GM23338 (cell line): ENCODE measurements around the gene CLTA. TPM values are rescaled to one million over a fixed set of nuclear protein-coding genes. Genes with fewer than 3 reads are reported as not detected.
A peak's percentile ranks its signal among the peaks of the same experiment; 100 is the strongest.

ENCODE experiments used
- ATAC-seq: fragments of 200-7000 bp; cut with Tn5 transposase; 3 replicates; pipeline ENCODE4 v1.9.1; 2020
- DNase-seq: peaks from one replicate; pipeline ENCODE4 v3.0.0-alpha.2; 2015; ENCODE audit warnings: low spot score
- H2AFZ ChIP-seq: fragments of 200-600 bp; sonication (generic); 2 replicates; pipeline ENCODE4 v1.8.0; 2016; ENCODE audit warnings: antibody characterized with exemption, mild to moderate bottlenecking, moderate library complexity
- H3F3A ChIP-seq: fragments of 200-600 bp; sonication (generic); replicated peaks from 2 replicates; pipeline ENCODE4 v1.8.0; 2017; ENCODE audit warnings: antibody characterized with exemption, mixed run types, low read depth
- H3K27ac ChIP-seq: fragments of 200-600 bp; sonication (generic); 2 replicates; pipeline ENCODE4 v1.6.1; 2016; ENCODE audit warnings: low read depth
- H3K27me3 ChIP-seq: fragments of 200-600 bp; sonication (generic); 2 replicates; pipeline ENCODE4 v1.8.0; 2016; ENCODE audit warnings: mild to moderate bottlenecking, mixed run types, moderate library complexity; ENCODE audit not compliant: insufficient read depth
- H3K36me3 ChIP-seq: fragments of 200-600 bp; sonication (generic); 2 replicates; pipeline ENCODE4 v1.8.0; 2016; ENCODE audit warnings: mild to moderate bottlenecking; ENCODE audit not compliant: insufficient read depth
- H3K4me1 ChIP-seq: fragments of 200-600 bp; sonication (generic); 2 replicates; pipeline ENCODE4 v1.8.0; 2016; ENCODE audit warnings: mild to moderate bottlenecking, moderate library complexity; ENCODE audit not compliant: insufficient read depth
- H3K4me2 ChIP-seq: fragments of 200-600 bp; sonication (generic); 2 replicates; pipeline ENCODE4 v1.7.1; 2017; ENCODE audit warnings: mixed run types
- H3K4me3 ChIP-seq: fragments of 200-600 bp; sonication (generic); 2 replicates; pipeline ENCODE4 v1.6.1; 2016; ENCODE audit warnings: mixed run types
- H3K79me2 ChIP-seq: fragments of 200-600 bp; sonication (generic); replicated peaks from 2 replicates; pipeline ENCODE4 v1.8.0; 2017; ENCODE audit warnings: mild to moderate bottlenecking; ENCODE audit not compliant: insufficient read depth
- H3K9me2 ChIP-seq: fragments of 200-600 bp; sonication (generic); 2 replicates; pipeline ENCODE4 v1.8.0; 2017; ENCODE audit not compliant: insufficient read depth
- H4K20me1 ChIP-seq: fragments of 200-600 bp; sonication (generic); replicated peaks from 2 replicates; pipeline ENCODE4 v1.8.0; 2017; ENCODE audit warnings: mild to moderate bottlenecking; ENCODE audit not compliant: insufficient read depth
- H3K27ac Mint-ChIP-seq: 2 replicates; pipeline ENCODE4 v1.8.0; 2020; ENCODE audit warnings: inconsistent platforms, mild to moderate bottlenecking, moderate library complexity, mixed read lengths
- H3K27me3 Mint-ChIP-seq: 3 replicates; pipeline ENCODE4 v1.8.0; 2022; ENCODE audit warnings: low read depth, mild to moderate bottlenecking, moderate library complexity, mixed read lengths, inconsistent platforms; ENCODE audit not compliant: insufficient read depth, poor library complexity
- H3K36me3 Mint-ChIP-seq: 3 replicates; pipeline ENCODE4 v1.8.0; 2021; ENCODE audit warnings: low read depth, mild to moderate bottlenecking, inconsistent platforms, moderate library complexity, mixed read lengths
- H3K4me1 Mint-ChIP-seq: 3 replicates; pipeline ENCODE4 v1.8.0; 2020; ENCODE audit warnings: mild to moderate bottlenecking, inconsistent platforms, mixed read lengths
- H3K4me3 Mint-ChIP-seq: 3 replicates; pipeline ENCODE4 v1.8.0; 2021; ENCODE audit warnings: moderate library complexity, mild to moderate bottlenecking, inconsistent platforms, mixed read lengths
- H3K9me3 Mint-ChIP-seq: 3 replicates; pipeline ENCODE4 v1.8.0; 2020; ENCODE audit warnings: moderate library complexity, mild to moderate bottlenecking, inconsistent platforms, mixed read lengths
- CREB1 ChIP-seq: fragments of 250-450 bp; sonication (Bioruptor Pico); IDR thresholded peaks from 2 replicates; pipeline ENCODE4 v1.5.0; 2020; ENCODE audit warnings: low read depth, mild to moderate bottlenecking, moderate library complexity
- CTCF ChIP-seq, 2 experiments: fragments of 200-600 bp in 1 of 2; sonication (generic) in 1 of 2; conservative IDR thresholded peaks; 2 replicates each; pipeline versions ENCODE4 v1.5.1 to v1.6.1; 2016 to 2017; ENCODE audit warnings: antibody characterized with exemption in 2 of 2, low read depth in 2 of 2, mild to moderate bottlenecking in 2 of 2, moderate library complexity in 1 of 2
- EZH2 ChIP-seq: fragments of 200-600 bp; sonication (generic); IDR thresholded peaks from one replicate; pipeline ENCODE4 v1.8.0; 2017; ENCODE audit warnings: antibody characterized with exemption, mild to moderate bottlenecking, low read depth; ENCODE audit not compliant: unreplicated experiment
- EZH2phosphoT487 ChIP-seq: fragments of 200-600 bp; sonication (generic); IDR thresholded peaks from one replicate; pipeline ENCODE4 v1.8.1; 2018; ENCODE audit warnings: antibody characterized with exemption; ENCODE audit not compliant: unreplicated experiment
- JUNB ChIP-seq: IDR thresholded peaks from one replicate; pipeline ENCODE4 v1.6.1; 2016; ENCODE audit warnings: antibody characterized with exemption; ENCODE audit not compliant: unreplicated experiment
- NANOG ChIP-seq: IDR thresholded peaks from 2 replicates; pipeline ENCODE4 v1.6.1; 2016; ENCODE audit warnings: antibody characterized with exemption, borderline replicate concordance
- POLR2AphosphoS5 ChIP-seq: IDR thresholded peaks from 2 replicates; pipeline ENCODE4 v1.6.1; 2016; ENCODE audit warnings: antibody characterized with exemption, low read depth
- REST ChIP-seq: IDR thresholded peaks from one replicate; pipeline ENCODE4 v1.6.1; 2018; ENCODE audit warnings: antibody characterized with exemption; ENCODE audit not compliant: unreplicated experiment
- STAT1 ChIP-seq: IDR thresholded peaks from one replicate; pipeline ENCODE4 v1.6.1; 2016; ENCODE audit warnings: antibody characterized with exemption; ENCODE audit not compliant: unreplicated experiment
- ZNF114 ChIP-seq: fragments of 250-450 bp; sonication (Bioruptor Pico); IDR thresholded peaks from 2 replicates; pipeline ENCODE4 v1.5.0; 2020; ENCODE audit warnings: mild to moderate bottlenecking, moderate library complexity
- ZNF331 ChIP-seq: fragments of 250-450 bp; sonication (Bioruptor Pico); IDR thresholded peaks from 2 replicates; pipeline ENCODE4 v1.5.0; 2020; ENCODE audit warnings: low read depth, mild to moderate bottlenecking, moderate library complexity
- polyA plus RNA-seq: library from polyadenylated mRNA; unstranded; fragments of >200 nt; fragmentation: Nextera tagmentation; extraction: Ambion mirVana; gene quantifications from 2 replicates; pipeline ENCODE4 v1.2.1, GENCODE V29; 2016
- total RNA-seq: library from RNA; depleted of rRNA; stranded (reverse); fragments of >200 nt; shearing (Covaris generic); gene quantifications from 2 replicates; pipeline ENCODE4 v1.2.3, GENCODE V29; 2014
- TF ChIP-seq, protein P1 (sequence below): fragments of 250-450 bp; sonication (Bioruptor Pico); IDR thresholded peaks from 2 replicates; pipeline ENCODE4 v1.5.0; 2020; ENCODE audit warnings: mild to moderate bottlenecking, moderate library complexity
- TF ChIP-seq, protein P2 (sequence below): IDR thresholded peaks from 2 replicates; pipeline ENCODE4 v1.6.1; 2016; ENCODE audit warnings: antibody characterized with exemption

CLTA gene
- total and polyA plus RNA-seq, 2 experiments from 2014 or later: 223 to 259 TPM

- H3K4me2 ChIP-seq: no peak overlapping the region
- no peaks in the 10 kb centered on the region for H3K4me1 ChIP-seq
- no peaks in the 10 kb centered on the region for H3K27me3 ChIP-seq
- no peaks in the 10 kb centered on the region for H3K79me2 ChIP-seq
- H3K4me1 Mint-ChIP-seq: peaks cover 4% of the 10 kb centered on the region; the same call in 2 of the 3 replicates
- H3K4me3 Mint-ChIP-seq: no peak overlapping the region
- H3K27me3 Mint-ChIP-seq: peaks cover 4% of the 10 kb centered on the region
- no peak overlapping the region for H3K27ac ChIP-seq
- H3F3A ChIP-seq: no peaks in the 10 kb centered on the region
- H3K27ac Mint-ChIP-seq: no peak overlapping the region
- H3K4me3 ChIP-seq: no peak overlapping the region
- ATAC-seq (peak; percentile 89), DNase-seq (no peak)
- no peak overlapping the region for H2AFZ ChIP-seq
- H4K20me1 ChIP-seq: no peaks in the 10 kb centered on the region
- no peaks in the 10 kb centered on the region for H3K36me3 ChIP-seq
- H3K9me3 Mint-ChIP-seq: peaks cover 11% of the 10 kb centered on the region
- H3K36me3 Mint-ChIP-seq: no peaks in the 10 kb centered on the region
- 0 out of 2 replicates have a peak, but pooled peaks cover 2% of the 10 kb centered on the region for H3K9me2 ChIP-seq
- no peak for TF ChIP-seq ZNF114
- TF ChIP-seq REST: no peak
- no peak for TF ChIP-seq CREB1 (CRISPR knock-in tag)
- TF ChIP-seq, protein P1, sequence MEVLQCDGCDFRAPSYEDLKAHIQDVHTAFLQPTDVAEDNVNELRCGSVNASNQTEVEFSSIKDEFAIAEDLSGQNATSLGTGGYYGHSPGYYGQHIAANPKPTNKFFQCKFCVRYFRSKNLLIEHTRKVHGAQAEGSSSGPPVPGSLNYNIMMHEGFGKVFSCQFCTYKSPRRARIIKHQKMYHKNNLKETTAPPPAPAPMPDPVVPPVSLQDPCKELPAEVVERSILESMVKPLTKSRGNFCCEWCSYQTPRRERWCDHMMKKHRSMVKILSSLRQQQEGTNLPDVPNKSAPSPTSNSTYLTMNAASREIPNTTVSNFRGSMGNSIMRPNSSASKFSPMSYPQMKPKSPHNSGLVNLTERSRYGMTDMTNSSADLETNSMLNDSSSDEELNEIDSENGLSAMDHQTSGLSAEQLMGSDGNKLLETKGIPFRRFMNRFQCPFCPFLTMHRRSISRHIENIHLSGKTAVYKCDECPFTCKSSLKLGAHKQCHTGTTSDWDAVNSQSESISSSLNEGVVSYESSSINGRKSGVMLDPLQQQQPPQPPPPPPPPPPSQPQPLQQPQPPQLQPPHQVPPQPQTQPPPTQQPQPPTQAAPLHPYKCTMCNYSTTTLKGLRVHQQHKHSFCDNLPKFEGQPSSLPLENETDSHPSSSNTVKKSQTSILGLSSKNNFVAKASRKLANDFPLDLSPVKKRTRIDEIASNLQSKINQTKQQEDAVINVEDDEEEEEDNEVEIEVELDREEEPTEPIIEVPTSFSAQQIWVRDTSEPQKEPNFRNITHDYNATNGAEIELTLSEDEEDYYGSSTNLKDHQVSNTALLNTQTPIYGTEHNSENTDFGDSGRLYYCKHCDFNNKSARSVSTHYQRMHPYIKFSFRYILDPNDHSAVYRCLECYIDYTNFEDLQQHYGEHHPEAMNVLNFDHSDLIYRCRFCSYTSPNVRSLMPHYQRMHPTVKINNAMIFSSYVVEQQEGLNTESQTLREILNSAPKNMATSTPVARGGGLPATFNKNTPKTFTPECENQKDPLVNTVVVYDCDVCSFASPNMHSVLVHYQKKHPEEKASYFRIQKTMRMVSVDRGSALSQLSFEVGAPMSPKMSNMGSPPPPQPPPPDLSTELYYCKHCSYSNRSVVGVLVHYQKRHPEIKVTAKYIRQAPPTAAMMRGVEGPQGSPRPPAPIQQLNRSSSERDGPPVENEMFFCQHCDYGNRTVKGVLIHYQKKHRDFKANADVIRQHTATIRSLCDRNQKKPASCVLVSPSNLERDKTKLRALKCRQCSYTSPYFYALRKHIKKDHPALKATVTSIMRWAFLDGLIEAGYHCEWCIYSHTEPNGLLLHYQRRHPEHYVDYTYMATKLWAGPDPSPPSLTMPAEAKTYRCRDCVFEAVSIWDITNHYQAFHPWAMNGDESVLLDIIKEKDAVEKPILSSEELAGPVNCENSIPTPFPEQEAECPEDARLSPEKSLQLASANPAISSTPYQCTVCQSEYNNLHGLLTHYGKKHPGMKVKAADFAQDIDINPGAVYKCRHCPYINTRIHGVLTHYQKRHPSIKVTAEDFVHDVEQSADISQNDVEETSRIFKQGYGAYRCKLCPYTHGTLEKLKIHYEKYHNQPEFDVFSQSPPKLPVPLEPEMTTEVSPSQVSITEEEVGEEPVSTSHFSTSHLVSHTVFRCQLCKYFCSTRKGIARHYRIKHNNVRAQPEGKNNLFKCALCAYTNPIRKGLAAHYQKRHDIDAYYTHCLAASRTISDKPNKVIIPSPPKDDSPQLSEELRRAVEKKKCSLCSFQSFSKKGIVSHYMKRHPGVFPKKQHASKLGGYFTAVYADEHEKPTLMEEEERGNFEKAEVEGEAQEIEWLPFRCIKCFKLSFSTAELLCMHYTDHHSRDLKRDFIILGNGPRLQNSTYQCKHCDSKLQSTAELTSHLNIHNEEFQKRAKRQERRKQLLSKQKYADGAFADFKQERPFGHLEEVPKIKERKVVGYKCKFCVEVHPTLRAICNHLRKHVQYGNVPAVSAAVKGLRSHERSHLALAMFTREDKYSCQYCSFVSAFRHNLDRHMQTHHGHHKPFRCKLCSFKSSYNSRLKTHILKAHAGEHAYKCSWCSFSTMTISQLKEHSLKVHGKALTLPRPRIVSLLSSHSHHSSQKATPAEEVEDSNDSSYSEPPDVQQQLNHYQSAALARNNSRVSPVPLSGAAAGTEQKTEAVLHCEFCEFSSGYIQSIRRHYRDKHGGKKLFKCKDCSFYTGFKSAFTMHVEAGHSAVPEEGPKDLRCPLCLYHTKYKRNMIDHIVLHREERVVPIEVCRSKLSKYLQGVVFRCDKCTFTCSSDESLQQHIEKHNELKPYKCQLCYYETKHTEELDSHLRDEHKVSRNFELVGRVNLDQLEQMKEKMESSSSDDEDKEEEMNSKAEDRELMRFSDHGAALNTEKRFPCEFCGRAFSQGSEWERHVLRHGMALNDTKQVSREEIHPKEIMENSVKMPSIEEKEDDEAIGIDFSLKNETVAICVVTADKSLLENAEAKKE: no peak
- no peak for TF ChIP-seq JUNB
- no peak for TF ChIP-seq STAT1
- TF ChIP-seq CTCF (conservative IDR thresholded peaks at IDR 0.05; ENCODE audit: low read depth in 2 of 2): no peak
- TF ChIP-seq, protein P2, sequence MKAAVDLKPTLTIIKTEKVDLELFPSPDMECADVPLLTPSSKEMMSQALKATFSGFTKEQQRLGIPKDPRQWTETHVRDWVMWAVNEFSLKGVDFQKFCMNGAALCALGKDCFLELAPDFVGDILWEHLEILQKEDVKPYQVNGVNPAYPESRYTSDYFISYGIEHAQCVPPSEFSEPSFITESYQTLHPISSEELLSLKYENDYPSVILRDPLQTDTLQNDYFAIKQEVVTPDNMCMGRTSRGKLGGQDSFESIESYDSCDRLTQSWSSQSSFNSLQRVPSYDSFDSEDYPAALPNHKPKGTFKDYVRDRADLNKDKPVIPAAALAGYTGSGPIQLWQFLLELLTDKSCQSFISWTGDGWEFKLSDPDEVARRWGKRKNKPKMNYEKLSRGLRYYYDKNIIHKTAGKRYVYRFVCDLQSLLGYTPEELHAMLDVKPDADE: no peak
- TF ChIP-seq EZH2phosphoT487: no peak
- no peak for TF ChIP-seq POLR2AphosphoS5
- TF ChIP-seq ZNF331 (CRISPR knock-in tag): no peak
- TF ChIP-seq EZH2: no peak
- no peak for TF ChIP-seq NANOG
These were observed 16.0 kb upstream of the CLTA start for GRCh38 chr9:36174731-36175130.
